Transverse colon (tissue), 4 donors: Measurements from ENCODE around the gene MAP3K12. TPM values are rescaled to one million over a fixed set of nuclear protein-coding genes. Genes with fewer than 3 reads are reported as not detected.

Source experiments
- DNase-seq: peaks from one replicate; pipeline ENCODE4 v3.0.0-alpha.2; 2019
- H3K27ac ChIP-seq, 4 donors: fragments of 200-600 bp; sonication (generic); 2 replicates each; pipeline ENCODE4 v1.5.1; 2016 to 2018; ENCODE audit warnings: inconsistent platforms in 4 of 4
- H3K27me3 ChIP-seq: fragments of 200-600 bp; sonication (generic); 2 replicates; pipeline ENCODE4 v1.5.1; 2017; ENCODE audit warnings: inconsistent platforms
- H3K36me3 ChIP-seq, 4 donors: fragments of 200-600 bp; sonication (generic); 2 replicates each; pipeline ENCODE4 v1.5.1; 2017 to 2019; ENCODE audit warnings: inconsistent platforms in 4 of 4
- H3K4me1 ChIP-seq, 4 donors: fragments of 200-600 bp; sonication (generic); 2 replicates each; pipeline ENCODE4 v1.5.1; 2017 to 2020; ENCODE audit warnings: inconsistent platforms in 4 of 4
- H3K4me3 ChIP-seq, 4 donors: fragments of 200-600 bp; sonication (generic); 1 replicate in 1 of 4; 2 replicates in 3 of 4; pipeline versions ENCODE4 v1.5.1 to v1.6.1; 2017 to 2019; ENCODE audit warnings: inconsistent platforms in 4 of 4
- H3K9me3 ChIP-seq, 2 donors: fragments of 200-600 bp; sonication (generic); 2 replicates each; pipeline ENCODE4 v1.5.1; 2017 to 2019; ENCODE audit warnings: inconsistent platforms in 2 of 2
- EP300 ChIP-seq: sonication (generic); formaldehyde crosslinking; IDR thresholded peaks from one replicate; pipeline ENCODE4 v1.6.1; 2017; ENCODE audit warnings: antibody characterized with exemption, low read depth
- POLR2A ChIP-seq: fragments of 450-650 bp; IDR thresholded peaks from one replicate; pipeline ENCODE4 v1.6.1; 2016; ENCODE audit warnings: antibody characterized with exemption, mild to moderate bottlenecking, moderate library complexity
- POLR2AphosphoS5 ChIP-seq, 3 donors: sonication (generic); formaldehyde crosslinking; IDR thresholded peaks; one replicate each; pipeline ENCODE4 v1.6.1; 2016; ENCODE audit warnings: antibody characterized with exemption in 3 of 3
- WGBS, 2 donors: methylation state at CpG; one replicate each; pipeline ENCODE4 v1.1.5; 2018; ENCODE audit warnings: low coverage in 1 of 2; 5-methylcytosine and 5-hydroxymethylcytosine counted together
- in situ Hi-C, 4 donors: fragments of 200-750 bp; cut with MboI; loops; one replicate each; pipeline versions ENCODE4 v1.15.0 to v1.15.1; 2017; ENCODE audit warnings: low sequenced_read_pairs in 3 of 4, low pct_ligation_motif_present in 1 of 4, low pct_unique_long_range_greater_than_20kb in 1 of 4
- intact Hi-C: fragments of 100-400 bp; cut with DNase I; formaldehyde crosslinking; loops from one replicate; pipeline ENCODE4 v1.15.1; 2023; ENCODE audit warnings: low total_unique reads
- total RNA-seq, 4 donors: library from RNA; depleted of rRNA; stranded (reverse); fragments of >200 nt; gene quantifications; one replicate each; pipeline ENCODE4 v1.1.0, GENCODE V29; 2016
- TF ChIP-seq, protein P1 (sequence below), 5 experiments: fragments of 200-600 bp in 3 of 5; fragments of 450-650 bp in 2 of 5; sonication (generic) in 3 of 5; IDR thresholded peaks; 1 replicate in 2 of 5; 2 replicates in 3 of 5; pipeline ENCODE4 v1.5.1; 2016 to 2017; ENCODE audit warnings: antibody characterized with exemption in 5 of 5, inconsistent platforms in 3 of 5, mild to moderate bottlenecking in 2 of 5, moderate library complexity in 1 of 5

Gene MAP3K12
- total RNA-seq, 4 donors from 2014 or later = 6.8 to 20.9 (median 10.3) TPM

DNA sequence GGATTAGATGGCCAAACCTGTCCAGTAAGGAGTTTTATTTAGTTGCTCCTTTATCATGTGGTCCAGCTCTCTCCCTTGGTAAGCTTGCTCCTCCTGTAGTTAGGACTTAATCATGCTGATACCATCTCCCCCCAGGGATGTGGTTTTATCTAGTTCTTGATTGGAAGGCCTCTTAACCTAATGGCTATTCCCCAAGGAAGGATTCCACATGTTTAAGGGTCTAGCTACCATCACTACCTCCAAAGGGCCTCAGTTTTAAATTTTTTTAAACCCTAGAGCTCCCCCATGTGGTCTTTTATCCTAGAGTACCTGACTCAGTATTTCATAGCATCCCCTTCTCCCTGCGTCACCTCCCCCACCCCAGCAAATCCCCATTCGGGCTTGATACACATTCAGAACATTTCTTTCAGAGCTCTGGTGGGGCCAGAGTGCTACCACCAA is 22.5 kb downstream of the MAP3K12 start:
- Histone ChIP-seq H3K27me3 (no peaks in the 10 kb centered on the region), H3K36me3 (peaks cover 0 to 88% (median 43%) of the 10 kb centered on the region in 4 donors), H3K4me1 (peaks cover 0 to 22% (median 9%) of the 10 kb centered on the region in 4 donors), H3K4me3 (no peak overlapping the region), H3K27ac (no peak overlapping the region), H3K9me3 (no peaks in the 10 kb centered on the region)
- in situ Hi-C loops (no loop called here), intact Hi-C loops (no loop called here)
- TF ChIP-seq POLR2AphosphoS5 (IDR thresholded peaks at IDR 0.05) = no peak
- no peak for TF ChIP-seq POLR2A
- TF ChIP-seq EP300 = no peak
- TF ChIP-seq, protein P1, sequence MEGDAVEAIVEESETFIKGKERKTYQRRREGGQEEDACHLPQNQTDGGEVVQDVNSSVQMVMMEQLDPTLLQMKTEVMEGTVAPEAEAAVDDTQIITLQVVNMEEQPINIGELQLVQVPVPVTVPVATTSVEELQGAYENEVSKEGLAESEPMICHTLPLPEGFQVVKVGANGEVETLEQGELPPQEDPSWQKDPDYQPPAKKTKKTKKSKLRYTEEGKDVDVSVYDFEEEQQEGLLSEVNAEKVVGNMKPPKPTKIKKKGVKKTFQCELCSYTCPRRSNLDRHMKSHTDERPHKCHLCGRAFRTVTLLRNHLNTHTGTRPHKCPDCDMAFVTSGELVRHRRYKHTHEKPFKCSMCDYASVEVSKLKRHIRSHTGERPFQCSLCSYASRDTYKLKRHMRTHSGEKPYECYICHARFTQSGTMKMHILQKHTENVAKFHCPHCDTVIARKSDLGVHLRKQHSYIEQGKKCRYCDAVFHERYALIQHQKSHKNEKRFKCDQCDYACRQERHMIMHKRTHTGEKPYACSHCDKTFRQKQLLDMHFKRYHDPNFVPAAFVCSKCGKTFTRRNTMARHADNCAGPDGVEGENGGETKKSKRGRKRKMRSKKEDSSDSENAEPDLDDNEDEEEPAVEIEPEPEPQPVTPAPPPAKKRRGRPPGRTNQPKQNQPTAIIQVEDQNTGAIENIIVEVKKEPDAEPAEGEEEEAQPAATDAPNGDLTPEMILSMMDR (IDR thresholded peaks at IDR 0.05) = peak in 1 of 5 experiments; percentile 10
- DNase-seq = no peak
- WGBS, 2 donors = 60 to 72% methylated on average over 2 of the region's 2 CpGs

DNA sequence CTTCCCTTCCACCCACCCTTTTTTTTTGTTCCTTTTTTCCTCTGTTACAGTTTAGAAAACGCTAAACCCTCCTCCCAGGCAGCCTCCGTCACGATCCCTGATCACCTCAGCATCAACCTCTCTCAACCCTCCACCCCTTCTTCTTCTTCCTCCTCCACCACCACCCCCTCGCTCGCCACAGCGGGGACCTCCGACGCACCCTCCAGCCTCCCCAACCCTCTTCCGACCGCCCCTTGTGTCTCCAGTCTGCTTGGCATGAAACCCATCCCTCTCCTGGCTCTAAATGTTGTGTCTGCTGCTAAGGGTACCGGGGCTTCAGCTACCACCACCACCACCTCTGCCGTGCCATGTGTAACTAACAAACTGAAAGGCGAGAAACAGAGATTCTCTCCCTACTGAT is 24.4 kb downstream of the MAP3K12 start:
- DNase-seq = no peak
- Histone ChIP-seq H3K9me3 (no peaks in the 10 kb centered on the region), H3K36me3 (peaks cover 0 to 89% (median 47%) of the 10 kb centered on the region in 4 donors), H3K27me3 (no peaks in the 10 kb centered on the region), H3K27ac (peak overlapping the region in 2 of 4 donors; percentile 4 to 20), H3K4me1 (peaks cover 0 to 26% (median 9%) of the 10 kb centered on the region in 4 donors), H3K4me3 (no peak overlapping the region)
- intact Hi-C loops (no loop called here), in situ Hi-C loops (no loop called here)
- TF ChIP-seq EP300 (no peak), POLR2A (no peak), POLR2AphosphoS5 (IDR thresholded peaks at IDR 0.05) (no peak)
- TF ChIP-seq, protein P1 (IDR thresholded peaks at IDR 0.05) = no peak
- 51 to 66% methylated on average over 5 to 13 of the region's 13 CpGs for WGBS, 2 donors

DNA sequence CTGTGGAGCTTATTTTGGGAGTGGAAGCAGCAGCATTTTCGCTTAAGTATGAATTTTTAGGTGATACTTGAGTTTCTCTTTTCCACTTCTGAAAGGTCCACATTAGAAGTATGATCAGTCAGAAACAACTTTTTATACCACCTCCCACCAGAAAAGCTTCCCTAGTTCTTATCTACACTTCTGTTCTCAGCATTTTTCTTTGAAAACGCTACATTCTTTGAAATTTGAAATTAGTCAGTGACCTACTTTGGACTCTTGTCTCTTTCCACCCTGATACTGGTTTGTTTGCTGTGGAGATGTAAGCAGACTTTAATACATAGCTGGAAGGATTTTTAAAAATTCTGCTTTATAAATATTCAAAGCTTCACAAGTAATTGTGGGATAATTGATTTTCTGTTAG is 25.2 kb downstream of the MAP3K12 start:
- no peak for DNase-seq
- H3K4me1 ChIP-seq = peaks cover 0 to 26% (median 9%) of the 10 kb centered on the region in 4 donors
- H3K9me3 ChIP-seq = no peaks in the 10 kb centered on the region
- peaks cover 0 to 92% (median 47%) of the 10 kb centered on the region in 4 donors for H3K36me3 ChIP-seq
- in situ Hi-C loops = no loop called here
- intact Hi-C loops = no loop called here
- peak overlapping the region in 2 of 4 donors; percentile 4 to 20 for H3K27ac ChIP-seq
- TF ChIP-seq EP300 (no peak), POLR2A (no peak), POLR2AphosphoS5 (IDR thresholded peaks at IDR 0.05) (no peak)
- TF ChIP-seq, protein P1 (IDR thresholded peaks at IDR 0.05) = no peak
- 78% methylated on average over 2 of the region's 2 CpGs; no CpG with 5 or more reads in 1 of the 2 donors for WGBS, 2 donors
- H3K27me3 ChIP-seq = no peaks in the 10 kb centered on the region
- no peak overlapping the region for H3K4me3 ChIP-seq

DNA sequence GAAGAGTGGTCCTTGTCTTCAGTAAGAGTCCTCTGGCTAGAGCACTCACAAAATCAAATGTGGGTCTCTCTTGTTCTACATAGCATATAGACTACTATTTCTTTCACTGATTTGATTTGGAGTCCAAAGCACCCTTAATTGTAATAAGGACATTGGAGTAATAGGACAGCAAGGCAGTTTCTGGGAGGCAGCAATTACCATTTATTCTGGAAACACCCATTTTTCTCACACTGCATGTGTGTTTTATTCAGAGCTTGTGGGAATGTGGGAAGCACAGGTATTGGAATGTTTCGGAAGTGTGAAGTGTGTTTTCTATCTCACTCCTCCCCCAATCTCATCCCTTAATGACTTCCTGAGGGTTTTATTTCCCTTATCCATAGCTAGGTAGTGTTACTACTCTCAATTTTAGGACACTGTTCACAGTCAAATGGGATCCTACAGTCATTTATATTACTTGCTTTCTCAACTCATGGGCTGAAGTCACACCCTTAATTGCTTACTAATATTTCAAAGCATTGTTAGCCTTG is 27.1 kb downstream of the MAP3K12 start:
- H3K27me3 ChIP-seq = no peaks in the 10 kb centered on the region
- H3K27ac ChIP-seq = no peak overlapping the region
- TF ChIP-seq, protein P1 (IDR thresholded peaks at IDR 0.05) = no peak
- TF ChIP-seq POLR2A (no peak), EP300 (no peak), POLR2AphosphoS5 (IDR thresholded peaks at IDR 0.05) (no peak)
- peaks cover 0 to 97% (median 51%) of the 10 kb centered on the region in 4 donors for H3K36me3 ChIP-seq
- peaks cover 0 to 20% (median 9%) of the 10 kb centered on the region in 4 donors for H3K4me1 ChIP-seq
- in situ Hi-C loops (no loop called here), intact Hi-C loops (no loop called here)
- 82 to 88% methylated on average over 1 of the region's 1 CpG for WGBS, 2 donors
- no peaks in the 10 kb centered on the region for H3K9me3 ChIP-seq
- DNase-seq = no peak
- no peak overlapping the region for H3K4me3 ChIP-seq
